CD8-positive, alpha-beta memory T cell (primary cell): ENCODE measurements around the gene CCR3. TPM values are rescaled to one million over a fixed set of nuclear protein-coding genes. Genes with fewer than 3 reads are reported as not detected.

Source experiments
- CTCF ChIA-PET: fragments of 350-600 bp; sonication (Branson Sonifier 250); formaldehyde crosslinking; loops from one replicate; lab custom pipeline; 2021; ENCODE audit warnings: antibody characterized with exemption; lab: Charles Lee
- POLR2A ChIA-PET: fragments of 350-600 bp; sonication (Branson Sonifier 250); formaldehyde crosslinking; loops from one replicate; lab custom pipeline; 2021; ENCODE audit warnings: antibody characterized with exemption; lab: Charles Lee
- DNase-seq, 5 donors: peaks; one replicate each; pipeline versions ENCODE4 v3.0.0 to v3.0.0-alpha.2; 2020 to 2022; ENCODE audit warnings: mixed read lengths in 1 of 5
- H3K27ac ChIP-seq: one replicate; pipeline ENCODE4 v1.7.0; 2013; ENCODE audit warnings: low read depth, mild to moderate bottlenecking, low read length, moderate library complexity
- H3K27me3 ChIP-seq: 2 replicates; pipeline ENCODE4 v1.7.0; 2013; ENCODE audit warnings: low read length, mild to moderate bottlenecking; ENCODE audit not compliant: insufficient read depth, poor library complexity, severe bottlenecking
- H3K36me3 ChIP-seq: 2 replicates; pipeline ENCODE4 v1.7.0; 2013; ENCODE audit warnings: mild to moderate bottlenecking, low read length, moderate library complexity; ENCODE audit not compliant: insufficient read depth
- H3K4me1 ChIP-seq: 2 replicates; pipeline ENCODE4 v1.7.0; 2013; ENCODE audit warnings: mild to moderate bottlenecking, low read length, moderate library complexity; ENCODE audit not compliant: insufficient read depth
- H3K4me3 ChIP-seq: 2 replicates; pipeline ENCODE4 v1.7.0; 2013; ENCODE audit warnings: mild to moderate bottlenecking, low read length
- H3K9me3 ChIP-seq: 2 replicates; pipeline ENCODE4 v1.7.0; 2013; ENCODE audit warnings: mild to moderate bottlenecking, low read length
- H3K27ac Mint-ChIP-seq, 8 donors: one replicate each; pipeline ENCODE4 v1.8.0; 2020 to 2021; ENCODE audit warnings: mixed read lengths in 8 of 8, mild to moderate bottlenecking in 6 of 8, inconsistent platforms in 3 of 8, moderate library complexity in 3 of 8
- H3K27me3 Mint-ChIP-seq, 2 donors: one replicate each; pipeline ENCODE4 v1.8.0; 2020 to 2021; ENCODE audit warnings: mixed read lengths in 2 of 2, mild to moderate bottlenecking in 1 of 2, moderate library complexity in 1 of 2
- H3K36me3 Mint-ChIP-seq, 3 donors: one replicate each; pipeline ENCODE4 v1.8.0; 2020 to 2021; ENCODE audit warnings: mixed read lengths in 3 of 3, inconsistent platforms in 1 of 3, mild to moderate bottlenecking in 1 of 3
- H3K4me1 Mint-ChIP-seq, 3 donors: one replicate each; pipeline ENCODE4 v1.8.0; 2020 to 2021; ENCODE audit warnings: mixed read lengths in 3 of 3, inconsistent platforms in 1 of 3, mild to moderate bottlenecking in 1 of 3
- H3K4me3 Mint-ChIP-seq, 7 donors: one replicate each; pipeline ENCODE4 v1.8.0; 2020 to 2021; ENCODE audit warnings: mixed read lengths in 7 of 7, mild to moderate bottlenecking in 6 of 7, moderate library complexity in 4 of 7, inconsistent platforms in 2 of 7
- H3K9me3 Mint-ChIP-seq, 5 donors: one replicate each; pipeline ENCODE4 v1.8.0; 2020 to 2022; ENCODE audit warnings: mixed read lengths in 5 of 5, mild to moderate bottlenecking in 3 of 5, moderate library complexity in 2 of 5, inconsistent platforms in 1 of 5
- polyA plus RNA-seq: library from polyadenylated mRNA; unstranded; fragments of 300-500 nt; fragmentation: Illumina TruSeq; gene quantifications from one replicate; pipeline ENCODE4 v1.2.3, GENCODE V29; 2021
- total RNA-seq, 2 experiments: library from RNA; stranded (reverse); gene quantifications; one replicate each; pipeline ENCODE4 v1.2.3, GENCODE V29; 2021

The CCR3 gene
- total and polyA plus RNA-seq, 3 experiments from 2014 or later: 0.22 TPM; not detected in 2

DNA sequence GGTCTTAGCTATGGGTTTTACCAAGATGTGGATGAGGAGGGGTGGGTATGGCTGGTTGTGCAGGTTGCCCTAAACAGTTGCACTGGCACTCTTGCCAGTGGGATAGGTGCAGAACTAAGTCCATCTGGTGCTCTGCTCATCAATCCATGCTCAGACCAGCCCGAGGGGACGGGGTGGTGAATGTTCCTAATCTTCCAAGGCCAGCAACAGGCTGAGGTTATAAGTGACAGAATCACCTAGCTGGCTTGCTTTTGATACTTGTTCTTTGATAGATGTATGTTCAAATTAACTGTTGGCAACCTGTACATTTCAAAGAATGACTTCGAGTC is 58.2 kb downstream of the CCR3 start:
- Histone ChIP-seq H3K36me3 (no peaks in the 10 kb centered on the region), H3K9me3 (no peaks in the 10 kb centered on the region), H3K4me1 (peaks cover 57% of the 10 kb centered on the region), H3K27me3 (no peaks in the 10 kb centered on the region), H3K27ac (no peak overlapping the region), H3K4me3 (no peak overlapping the region)
- peak overlapping the region in 6 of 7 donors; percentile 9 to 63 (median 38) for H3K4me3 Mint-ChIP-seq
- H3K4me1 Mint-ChIP-seq: peaks cover 75 to 88% (median 78%) of the 10 kb centered on the region in 3 donors
- no peaks in the 10 kb centered on the region for H3K27me3 Mint-ChIP-seq
- peak overlapping the region; percentile 55 to 97 (median 82) for H3K27ac Mint-ChIP-seq
- H3K36me3 Mint-ChIP-seq: no peaks in the 10 kb centered on the region
- ChIA-PET CTCF (interaction anchor here (0.8 to 3.1 kb wide), 5 partner anchors 68 to 92 kb away, joined by 3 to 16 read pairs (median 5); partner anchors contain the start of genes CCR1 and CCR5), POLR2A (interaction anchor here (0.7 to 1.3 kb wide), 5 partner anchors 15 to 68 kb away, joined by 4 to 9 read pairs (median 4); no protein-coding TSS in a partner anchor)
- H3K9me3 Mint-ChIP-seq: no peaks in the 10 kb centered on the region
- DNase-seq: no peak

GRCh38 chr3:46301122-46301835 is 59.0 kb downstream of the CCR3 start:
- no peaks in the 10 kb centered on the region for H3K9me3 Mint-ChIP-seq
- no peaks in the 10 kb centered on the region for H3K27me3 Mint-ChIP-seq
- POLR2A ChIA-PET: interaction anchor here (1.3 kb wide), 1 partner anchor 59 kb away, joined by 6 read pairs; no protein-coding TSS in a partner anchor
- H3K4me1 ChIP-seq: peaks cover 57% of the 10 kb centered on the region
- no peak overlapping the region for H3K4me3 ChIP-seq
- H3K9me3 ChIP-seq: no peaks in the 10 kb centered on the region
- H3K36me3 Mint-ChIP-seq: no peaks in the 10 kb centered on the region
- H3K27me3 ChIP-seq: no peaks in the 10 kb centered on the region
- CTCF ChIA-PET: interaction anchor here (1.5 to 3.1 kb wide), 2 partner anchors 67 to 71 kb away, joined by 4 to 16 read pairs; no protein-coding TSS in a partner anchor
- peak overlapping the region; percentile 51 to 72 (median 67) for H3K4me3 Mint-ChIP-seq
- peak overlapping the region; percentile 55 to 92 (median 88) for H3K27ac Mint-ChIP-seq
- peaks cover 68 to 80% (median 69%) of the 10 kb centered on the region in 3 donors for H3K4me1 Mint-ChIP-seq
- DNase-seq: no peak
- no peak overlapping the region for H3K27ac ChIP-seq
- no peaks in the 10 kb centered on the region for H3K36me3 ChIP-seq

DNA sequence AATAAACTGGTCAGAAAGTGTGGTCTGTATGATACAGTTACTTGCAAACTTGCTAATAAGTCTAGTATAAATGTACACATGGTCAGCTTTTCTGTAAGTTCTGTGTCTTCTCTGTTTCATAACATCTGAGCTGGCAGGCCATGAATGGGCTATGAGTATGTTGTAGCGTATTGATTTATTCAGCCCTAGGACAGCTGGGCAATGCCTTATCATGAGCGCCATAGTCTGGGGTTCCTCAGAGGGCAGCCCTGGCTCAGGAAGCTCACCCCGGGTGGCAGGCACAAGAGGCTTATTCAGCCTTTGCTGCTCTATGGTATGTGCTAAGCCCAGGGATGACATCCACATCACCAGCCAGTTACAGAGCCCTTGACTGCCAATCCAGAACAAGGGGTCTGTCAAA is 61.0 kb downstream of the CCR3 start:
- Mint-ChIP-seq H3K9me3 (no peaks in the 10 kb centered on the region), H3K4me3 (no peak overlapping the region), H3K4me1 (peaks cover 50 to 60% (median 50%) of the 10 kb centered on the region in 3 donors), H3K27me3 (no peaks in the 10 kb centered on the region), H3K27ac (peak overlapping the region in 3 of 8 donors; percentile 6 to 39 (median 21)), H3K36me3 (no peaks in the 10 kb centered on the region)
- peaks cover 42% of the 10 kb centered on the region for H3K4me1 ChIP-seq
- H3K4me3 ChIP-seq: no peak overlapping the region
- DNase-seq: no peak
- no peaks in the 10 kb centered on the region for H3K9me3 ChIP-seq
- ChIA-PET CTCF (interaction anchor here (0.9 to 1.5 kb wide), 3 partner anchors 27 to 69 kb away, joined by 4 to 5 read pairs (median 4); no protein-coding TSS in a partner anchor), POLR2A (no interaction called here)
- H3K27ac ChIP-seq: no peak overlapping the region
- H3K36me3 ChIP-seq: no peaks in the 10 kb centered on the region
- no peaks in the 10 kb centered on the region for H3K27me3 ChIP-seq

- ChIA-PET POLR2A (no interaction called here), CTCF (interaction anchor here (1.1 kb wide), 1 partner anchor 64 kb away, joined by 4 read pairs; no protein-coding TSS in a partner anchor)
- no peak overlapping the region for H3K4me3 Mint-ChIP-seq
- H3K27ac ChIP-seq: no peak overlapping the region
- no peaks in the 10 kb centered on the region for H3K9me3 ChIP-seq
- no peak overlapping the region for H3K4me3 ChIP-seq
- peaks cover 27% of the 10 kb centered on the region for H3K4me1 ChIP-seq
- no peaks in the 10 kb centered on the region for H3K36me3 Mint-ChIP-seq
- no peak overlapping the region for H3K27ac Mint-ChIP-seq
- no peaks in the 10 kb centered on the region for H3K27me3 ChIP-seq
- H3K27me3 Mint-ChIP-seq: no peaks in the 10 kb centered on the region
- H3K36me3 ChIP-seq: no peaks in the 10 kb centered on the region
- no peak for DNase-seq
- H3K9me3 Mint-ChIP-seq: no peaks in the 10 kb centered on the region
- peaks cover 35 to 45% (median 35%) of the 10 kb centered on the region in 3 donors for H3K4me1 Mint-ChIP-seq
Observed at GRCh38 chr3:46304739-46305138, 62.5 kb downstream of the CCR3 start.

DNA sequence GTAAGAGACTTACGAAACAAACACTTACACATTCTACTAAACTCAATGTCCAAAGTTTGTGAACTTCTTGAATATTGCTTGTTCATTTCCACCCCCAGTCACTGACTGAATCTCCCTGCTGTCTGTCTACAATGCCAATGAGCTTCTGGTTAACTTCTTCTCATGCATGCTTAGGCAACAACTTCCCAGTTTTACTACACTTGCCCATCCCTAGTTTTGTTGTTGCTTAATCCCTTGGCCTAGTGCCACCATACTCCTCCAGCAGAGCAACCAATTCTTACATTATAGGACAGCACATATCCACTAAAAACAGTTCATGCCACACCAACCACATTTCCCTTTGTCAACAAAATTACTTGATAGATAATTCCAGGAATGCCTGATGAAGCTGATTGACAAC is 70.7 kb downstream of the CCR3 start:
- Histone ChIP-seq H3K4me3 (no peak overlapping the region), H3K27ac (no peak overlapping the region), H3K4me1 (no peaks in the 10 kb centered on the region), H3K9me3 (no peaks in the 10 kb centered on the region), H3K27me3 (no peaks in the 10 kb centered on the region), H3K36me3 (no peaks in the 10 kb centered on the region)
- H3K9me3 Mint-ChIP-seq: no peaks in the 10 kb centered on the region
- POLR2A ChIA-PET: no interaction called here
- H3K36me3 Mint-ChIP-seq: peaks cover 0 to 18% (median 0%) of the 10 kb centered on the region in 3 donors
- no peak for DNase-seq
- H3K27me3 Mint-ChIP-seq: peaks cover 0 to 3% of the 10 kb centered on the region in 2 donors
- H3K27ac Mint-ChIP-seq: peak overlapping the region in 1 of 8 donors; percentile 38
- peaks cover 0 to 17% (median 5%) of the 10 kb centered on the region in 3 donors for H3K4me1 Mint-ChIP-seq
- no peak overlapping the region for H3K4me3 Mint-ChIP-seq
- CTCF ChIA-PET: interaction anchor here (2.4 kb wide), 1 partner anchor 56 kb away, joined by 12 read pairs; the partner anchor contains the start of gene CCR5

DNA sequence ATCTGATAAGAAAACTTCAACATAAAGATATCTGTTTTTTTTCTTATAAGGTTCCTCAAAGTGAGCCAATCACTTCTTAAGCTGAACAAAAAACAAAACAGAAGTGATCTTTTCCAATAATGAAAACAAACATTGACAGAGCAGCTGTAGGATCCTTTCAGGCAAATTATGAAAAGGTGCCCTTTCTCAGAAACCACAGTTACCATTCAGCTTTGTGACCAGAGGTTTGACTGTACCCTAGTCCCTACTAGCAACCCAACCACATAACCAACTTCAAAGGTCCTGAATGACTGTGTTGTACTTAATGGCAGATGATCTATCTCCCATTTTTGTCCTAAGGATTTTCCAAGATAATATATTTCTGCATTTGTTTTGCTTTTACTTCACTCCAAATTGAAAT is 72.3 kb downstream of the CCR3 start:
- H3K4me1 ChIP-seq: no peaks in the 10 kb centered on the region
- H3K4me3 ChIP-seq: no peak overlapping the region
- Mint-ChIP-seq H3K36me3 (peaks cover 0 to 23% (median 0%) of the 10 kb centered on the region in 3 donors), H3K27me3 (peaks cover 0 to 3% of the 10 kb centered on the region in 2 donors), H3K4me1 (peaks cover 0 to 17% (median 5%) of the 10 kb centered on the region in 3 donors), H3K27ac (no peak overlapping the region), H3K4me3 (no peak overlapping the region), H3K9me3 (no peaks in the 10 kb centered on the region)
- no peaks in the 10 kb centered on the region for H3K9me3 ChIP-seq
- H3K27me3 ChIP-seq: no peaks in the 10 kb centered on the region
- ChIA-PET POLR2A (no interaction called here), CTCF (no interaction called here)
- no peak for DNase-seq
- H3K36me3 ChIP-seq: no peaks in the 10 kb centered on the region
- H3K27ac ChIP-seq: no peak overlapping the region

- Histone ChIP-seq H3K4me1 (no peaks in the 10 kb centered on the region), H3K27me3 (no peaks in the 10 kb centered on the region), H3K4me3 (no peak overlapping the region), H3K9me3 (no peaks in the 10 kb centered on the region), H3K36me3 (no peaks in the 10 kb centered on the region), H3K27ac (no peak overlapping the region)
- Mint-ChIP-seq H3K4me3 (no peak overlapping the region), H3K36me3 (peaks cover 0 to 23% (median 0%) of the 10 kb centered on the region in 3 donors), H3K4me1 (peaks cover 0 to 17% (median 5%) of the 10 kb centered on the region in 3 donors), H3K9me3 (no peaks in the 10 kb centered on the region), H3K27me3 (peaks cover 0 to 3% of the 10 kb centered on the region in 2 donors), H3K27ac (no peak overlapping the region)
- ChIA-PET CTCF (no interaction called here), POLR2A (no interaction called here)
- no peak for DNase-seq
Observed at GRCh38 chr3:46316206-46316605, 73.9 kb downstream of the CCR3 start.
